Measurements from ENCODE around the gene CNEP1R1. TPM values are rescaled to one million over a fixed set of nuclear protein-coding genes. Genes with fewer than 3 reads are reported as not detected.

Gene CNEP1R1
- total RNA-seq, 1 experiment from 2014 or later: 18.5 TPM

- Histone ChIP-seq H3K27me3 (ENCODE audit: insufficient read depth, low read length) (no peaks in the 10 kb centered on the region), H3K23me2 (ENCODE audit: insufficient read length, low read depth, low read length, poor library complexity, severe bottlenecking) (no peaks in the 10 kb centered on the region), H2BK20ac (ENCODE audit: low read depth, low read length, poor library complexity, severe bottlenecking) (no peak overlapping the region), H3K9ac (ENCODE audit: extremely low read depth, insufficient read length, low read length) (no peak overlapping the region), H3K79me1 (ENCODE audit: insufficient read depth, low read depth, low read length, poor library complexity, severe bottlenecking) (no peaks in the 10 kb centered on the region), H2AFZ (ENCODE audit: low read length) (no peak overlapping the region), H3K56ac (ENCODE audit: insufficient read length, low read depth, low read length) (no peak overlapping the region), H4K5ac (ENCODE audit: insufficient read length, low read depth, low read length) (no peak overlapping the region), H3K4me2 (ENCODE audit: insufficient read depth, insufficient read length, low read length) (no peak overlapping the region), H3K9me3 (ENCODE audit: control insufficient read depth, low read depth, low read length) (no peaks in the 10 kb centered on the region), H3K18ac (ENCODE audit: insufficient read length, low read depth, low read length) (no peak overlapping the region), H3K14ac (ENCODE audit: insufficient read depth, low read length) (no peak overlapping the region), H4K91ac (ENCODE audit: insufficient read length, low read depth, low read length) (no peak overlapping the region), H2BK12ac (ENCODE audit: insufficient read length, low read depth, low read length) (no peak overlapping the region), H3T11ph (ENCODE audit: low read length) (no peak overlapping the region), H3K27ac (ENCODE audit: insufficient read length, low read depth, low read length) (no peak overlapping the region), H3K4me1 (ENCODE audit: insufficient read depth, low read length) (peaks cover 2% of the 10 kb centered on the region; the same call in 1 of the 2 replicates), H3K79me2 (ENCODE audit: insufficient read depth, low read length) (no peaks in the 10 kb centered on the region), H3K23ac (ENCODE audit: insufficient read length, low read depth, low read length) (no peak overlapping the region), H4K20me1 (ENCODE audit: control insufficient read depth, insufficient read depth, insufficient read length) (no peaks in the 10 kb centered on the region), H2BK15ac (ENCODE audit: low read depth, low read length) (no peak overlapping the region), H2BK5ac (ENCODE audit: insufficient read length, low read length) (no peak overlapping the region), H2BK120ac (ENCODE audit: low read depth, low read length, poor library complexity, severe bottlenecking) (no peak overlapping the region), H4K8ac (replicated peaks; ENCODE audit: insufficient read length, low read depth, low read length) (no peak overlapping the region), H3K4ac (ENCODE audit: low read depth, low read length) (no peak overlapping the region), H2AK5ac (ENCODE audit: insufficient read length, low read length) (no peak overlapping the region)
- Mint-ChIP-seq H3K27ac (no peak overlapping the region), H3K36me3 (ENCODE audit: insufficient read depth in 1 of 3, low read depth in 3 of 3) (peaks cover 6 to 32% (median 6%) of the 10 kb centered on the region in 3 experiments; a peak in 6 of 7 replicates), H3K4me3 (no peak overlapping the region), H3K9me3 (no peaks in the 10 kb centered on the region), H3K27me3 (ENCODE audit: low read depth) (no peaks in the 10 kb centered on the region), H3K4me1 (peaks cover 4 to 5% of the 10 kb centered on the region in 2 experiments)
- WGBS (ENCODE audit: extremely low coverage, insufficient read length, low lambda C conversion rate): no CpG with 5 or more reads among the region's 2 CpGs
- no peak for TF ChIP-seq CTCF (conservative IDR thresholded peaks at IDR 0.05)
- DNase-seq: no peak
Observed at GRCh38 chr16:50037662-50038220, 12.7 kb downstream of the CNEP1R1 start.

Data from H9 (cell line).